ENCODE results near the gene DDX27. TPM values are rescaled to one million over a fixed set of nuclear protein-coding genes. Genes with fewer than 3 reads are reported as not detected.
A peak's percentile ranks its signal among the peaks of the same experiment; 100 is the strongest.

DDX27 gene
- total and polyA plus RNA-seq, 9 of the 15 experiments (the other 6 are each of a cell fraction or from before 2014, with no cell fraction given): 17.9 to 79.3 (median 57.0) TPM

GRCh38 chr20:49187851-49188641 lies 31.2 kb upstream of the DDX27 start, which contains the start of gene STAU1 (continued):
- TF ChIP-seq KDM4B (IDR thresholded peaks at IDR 0.05; ENCODE audit: borderline replicate concordance in 2 of 2, low read depth in 1 of 2) (peak in 1 of 2 experiments; percentile 87; a peak in 1 of 4 replicates), HNRNPK (IDR thresholded peaks at IDR 0.05; ENCODE audit: low read depth, low read length, poor library complexity, severe bottlenecking) (no peak), FOS (IDR thresholded peaks at IDR 0.05; ENCODE audit: extremely low read depth, insufficient read length) (no peak), IRF9 (tag; IDR thresholded peaks at IDR 0.05) (no peak), TGIF2 (CRISPR knock-in tag; IDR thresholded peaks at IDR 0.05) (no peak), ZNF232 (CRISPR knock-in tag; IDR thresholded peaks at IDR 0.05) (no peak), CTCF (IDR thresholded peaks at IDR 0.05 in 2 of 3, conservative IDR thresholded peaks at IDR 0.05 in 1 of 3; ENCODE audit: insufficient read depth in 2 of 3, low read depth in 1 of 3, low read length in 3 of 3) (no peak), KDM2B (CRISPR knock-in tag; IDR thresholded peaks at IDR 0.05) (no peak), ZBTB11 (CRISPR knock-in tag; IDR thresholded peaks at IDR 0.05) (peak in 1 of 3 experiments; percentile 85; a peak in 3 of 6 replicates), ZNF431 (CRISPR knock-in tag; IDR thresholded peaks at IDR 0.05) (0 out of 2 replicates have a peak, but pooled peaks have one; percentile 57), ZNF175 (CRISPR knock-in tag; IDR thresholded peaks at IDR 0.05; ENCODE audit: low read depth) (peak; percentile 90; the same call in 1 of the 2 replicates), BCL6 (CRISPR knock-in tag; IDR thresholded peaks at IDR 0.05) (no peak), ZNF592 (IDR thresholded peaks at IDR 0.05) (peak; percentile 59; the same call in 1 of the 2 replicates), HDAC8 (tag; IDR thresholded peaks at IDR 0.05) (no peak), FUS (optimal IDR thresholded peaks at IDR 0.05; ENCODE audit: low read depth, low read length) (no peak)
